HEK293 (cell line): ENCODE results near the gene THSD4.

Experiments used
- BCL11A ChIP-seq: fragments of 450-650 bp; formaldehyde crosslinking; IDR thresholded peaks from 2 replicates; pipeline ENCODE4 v1.5.1; 2016; ENCODE audit warnings: low read depth, missing biosample characterization, missing genetic modification characterization
- PRDM4 ChIP-seq: fragments of 450-650 bp; formaldehyde crosslinking; IDR thresholded peaks from 2 replicates; pipeline ENCODE4 v1.5.1; 2017; ENCODE audit warnings: missing biosample characterization, missing genetic modification characterization
- TCF7L2 ChIP-seq: IDR thresholded peaks from 2 replicates; pipeline ENCODE4 v1.6.1; 2011; ENCODE audit warnings: low read depth, mild to moderate bottlenecking, inconsistent platforms, low read length, moderate library complexity, borderline replicate concordance
- YY1 ChIP-seq: fragments of 450-650 bp; formaldehyde crosslinking; IDR thresholded peaks from 2 replicates; pipeline ENCODE4 v1.5.1; 2018; ENCODE audit warnings: missing biosample characterization, missing genetic modification characterization
- ZBTB21 ChIP-seq: fragments of 450-650 bp; formaldehyde crosslinking; IDR thresholded peaks from 2 replicates; pipeline ENCODE4 v1.5.1; 2017; ENCODE audit warnings: missing biosample characterization, missing genetic modification characterization
- ZEB2 ChIP-seq: fragments of 450-650 bp; formaldehyde crosslinking; IDR thresholded peaks from 2 replicates; pipeline ENCODE4 v1.5.1; 2016; ENCODE audit warnings: missing biosample characterization, missing genetic modification characterization
- ZNF362 ChIP-seq: fragments of 450-650 bp; formaldehyde crosslinking; IDR thresholded peaks from 2 replicates; pipeline ENCODE4 v1.5.1; 2016; ENCODE audit warnings: missing biosample characterization, missing genetic modification characterization
- ZNF391 ChIP-seq: fragments of 450-650 bp; formaldehyde crosslinking; IDR thresholded peaks from 2 replicates; pipeline ENCODE4 v1.5.1; 2016; ENCODE audit warnings: low read depth, missing biosample characterization, missing genetic modification characterization, borderline replicate concordance
- TF ChIP-seq, protein P1 (sequence below): fragments of 450-650 bp; formaldehyde crosslinking; IDR thresholded peaks from 2 replicates; pipeline ENCODE4 v1.5.1; 2017; ENCODE audit warnings: missing biosample characterization, mild to moderate bottlenecking, missing genetic modification characterization, moderate library complexity

DNA sequence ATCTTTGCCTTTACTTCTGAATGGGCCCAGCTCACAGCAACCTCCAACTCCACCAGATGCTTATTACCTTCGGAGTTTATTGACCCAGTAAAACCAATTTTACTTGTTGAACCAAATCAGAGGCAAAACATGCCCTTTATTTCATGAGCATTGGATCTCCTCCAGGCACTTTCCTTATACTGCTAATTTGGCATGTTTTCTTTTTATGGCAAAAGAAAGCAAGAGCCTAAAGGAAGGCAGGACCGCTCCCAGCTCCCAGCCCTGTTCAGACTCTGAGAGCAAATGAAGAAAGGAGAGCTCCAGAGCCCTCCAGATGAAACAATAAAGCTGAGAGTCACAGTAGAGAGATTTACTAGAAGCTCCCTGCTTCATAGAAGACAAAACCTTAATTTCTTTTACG is 613.6 kb downstream of the THSD4 start:
- TF ChIP-seq ZNF362 (tag by site-specific recombination) = no peak
- TF ChIP-seq ZBTB21 (tag by site-specific recombination) = no peak
- TF ChIP-seq, protein P1, sequence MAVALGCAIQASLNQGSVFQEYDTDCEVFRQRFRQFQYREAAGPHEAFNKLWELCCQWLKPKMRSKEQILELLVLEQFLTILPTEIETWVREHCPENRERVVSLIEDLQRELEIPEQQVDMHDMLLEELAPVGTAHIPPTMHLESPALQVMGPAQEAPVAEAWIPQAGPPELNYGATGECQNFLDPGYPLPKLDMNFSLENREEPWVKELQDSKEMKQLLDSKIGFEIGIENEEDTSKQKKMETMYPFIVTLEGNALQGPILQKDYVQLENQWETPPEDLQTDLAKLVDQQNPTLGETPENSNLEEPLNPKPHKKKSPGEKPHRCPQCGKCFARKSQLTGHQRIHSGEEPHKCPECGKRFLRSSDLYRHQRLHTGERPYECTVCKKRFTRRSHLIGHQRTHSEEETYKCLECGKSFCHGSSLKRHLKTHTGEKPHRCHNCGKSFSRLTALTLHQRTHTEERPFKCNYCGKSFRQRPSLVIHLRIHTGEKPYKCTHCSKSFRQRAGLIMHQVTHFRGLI = no peak
- TF ChIP-seq ZEB2 (tag by site-specific recombination) = no peak
- no peak for TF ChIP-seq ZNF391 (tag by site-specific recombination)
- TF ChIP-seq TCF7L2 = no peak
- TF ChIP-seq PRDM4 (tag by site-specific recombination) = no peak
- no peak for TF ChIP-seq YY1 (tag by site-specific recombination)
- no peak for TF ChIP-seq BCL11A (tag by site-specific recombination)
